ENCODE measurements around the gene ELF2.
"Not testable (repeated sequence)": the region's sequence is repeated elsewhere in the genome, so short reads cannot be mapped to it uniquely, and the experiment has no call there.

The ELF2 gene

DNA sequence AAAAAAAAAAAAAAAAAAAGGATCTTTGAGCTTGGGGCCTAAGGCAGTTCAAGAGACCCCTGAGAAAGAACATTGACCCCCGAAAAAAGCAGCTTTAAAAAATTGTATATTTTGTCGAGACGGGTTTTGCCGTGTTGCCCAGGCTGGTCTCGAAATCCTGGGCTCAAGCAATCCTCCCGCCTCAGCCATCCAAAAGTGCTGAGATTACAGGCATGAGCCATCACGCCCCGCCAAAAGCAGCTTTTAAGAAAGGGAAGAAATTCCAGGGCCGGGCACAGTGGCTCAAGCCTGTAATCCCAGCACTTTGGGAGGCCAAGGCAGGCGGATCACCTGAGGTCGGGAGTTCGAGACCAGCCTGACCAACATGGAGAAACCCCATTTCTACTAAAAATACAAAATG is 155.9 kb downstream of the ELF2 start:
- not testable (repeated sequence) for DNase-seq (ENCODE audit: low read depth in 2 of 2)

DNA sequence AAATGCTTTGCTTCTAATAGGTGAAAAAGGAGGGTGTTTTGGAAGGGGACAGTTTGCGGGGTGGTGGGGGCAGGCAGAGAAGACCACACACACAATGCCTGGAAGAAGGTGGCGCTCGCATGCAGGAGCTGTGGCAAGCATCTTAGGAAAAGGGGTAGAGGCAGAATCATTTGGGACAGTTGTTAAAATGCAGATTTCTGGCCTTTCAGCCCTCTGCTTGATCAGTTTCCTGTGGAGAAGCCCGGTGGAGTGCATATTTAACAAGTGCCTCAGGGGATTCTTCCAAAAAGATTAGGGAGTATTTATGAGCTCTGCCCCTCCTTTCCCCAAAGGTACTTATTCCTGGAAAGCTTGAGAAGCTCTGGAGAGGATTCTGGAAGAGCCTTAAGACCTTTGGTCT is 156.6 kb downstream of the ELF2 start:
- DNase-seq (ENCODE audit: low read depth in 2 of 2): no peak

DNA sequence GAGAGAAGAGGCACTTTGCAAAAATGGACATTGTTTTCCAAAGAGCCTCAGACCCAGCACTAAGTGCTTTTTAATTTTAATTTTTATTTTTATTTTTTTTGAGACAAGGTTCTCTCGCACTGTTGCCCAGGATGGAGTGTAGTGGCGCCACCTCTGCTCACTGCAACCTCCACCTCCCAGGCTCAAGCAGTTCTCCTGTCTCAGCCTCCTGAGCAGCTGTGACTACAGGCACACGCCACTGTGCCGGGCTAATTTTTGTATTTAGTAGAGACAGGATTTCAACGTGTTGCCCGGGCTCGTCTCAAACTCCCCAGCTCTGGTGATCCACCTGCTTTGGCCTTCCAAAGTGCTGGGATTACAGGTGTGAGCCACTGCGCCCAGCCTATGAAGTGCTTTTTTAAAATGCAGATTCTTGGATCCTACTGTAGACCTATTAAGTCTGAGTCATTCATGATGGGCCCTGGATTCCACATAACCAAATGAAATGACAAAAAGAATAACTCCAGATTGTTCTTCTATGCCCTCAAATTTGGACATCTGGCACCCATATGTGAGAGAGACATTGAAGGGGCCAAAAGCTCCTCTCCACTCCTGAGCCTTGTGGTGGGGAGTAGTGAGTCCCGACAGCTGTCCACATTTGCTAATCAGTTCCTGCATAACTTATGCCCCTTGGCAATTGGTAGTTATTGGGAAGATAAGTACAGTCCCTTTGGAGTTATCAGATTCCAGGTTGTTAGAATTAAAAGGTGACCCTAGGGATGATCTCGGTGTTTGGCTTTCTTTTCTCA is 157.9 kb downstream of the ELF2 start:
- no peak for DNase-seq (ENCODE audit: low read depth in 2 of 2)

DNA sequence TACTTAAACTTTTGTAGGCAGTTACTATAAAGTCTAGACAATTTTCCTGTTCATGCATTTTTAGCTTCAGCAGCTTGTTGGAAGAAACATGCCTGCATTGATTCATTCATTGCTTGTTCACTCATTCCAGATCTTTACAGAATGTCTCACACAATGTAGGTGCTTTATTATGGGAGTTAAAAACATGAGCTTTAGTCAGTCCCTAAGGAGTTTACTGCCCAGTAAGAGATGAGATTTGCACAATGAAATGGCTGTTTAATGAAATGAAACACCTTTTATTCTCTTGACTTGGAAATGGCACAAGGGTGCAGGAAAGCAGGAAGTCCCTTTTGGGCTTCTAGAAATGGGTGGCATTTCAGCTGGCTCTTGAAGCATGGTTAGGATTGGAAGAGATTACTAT is 158.5 kb downstream of the ELF2 start:
- DNase-seq (ENCODE audit: low read depth in 2 of 2): no peak

DNA sequence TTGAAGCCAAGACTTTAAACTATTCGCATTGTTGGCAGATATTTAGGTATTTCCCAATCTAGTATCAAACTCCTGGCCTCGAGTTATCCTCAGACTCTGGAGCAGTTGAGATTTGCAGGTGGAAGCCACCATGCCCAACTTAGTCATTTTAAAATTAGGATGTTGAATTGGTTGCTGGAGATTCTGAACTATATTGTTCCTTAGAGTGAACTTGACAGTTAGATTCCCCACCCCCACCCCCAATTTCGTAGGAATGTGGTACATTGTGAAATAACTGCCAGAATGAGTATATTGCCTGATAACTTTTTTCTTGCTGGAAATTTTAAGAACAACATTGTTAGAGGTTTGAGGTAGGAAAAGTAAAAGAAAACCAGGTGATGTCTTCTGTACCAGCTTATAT is 159.2 kb downstream of the ELF2 start:
- DNase-seq (ENCODE audit: low read depth in 2 of 2): no peak

DNA sequence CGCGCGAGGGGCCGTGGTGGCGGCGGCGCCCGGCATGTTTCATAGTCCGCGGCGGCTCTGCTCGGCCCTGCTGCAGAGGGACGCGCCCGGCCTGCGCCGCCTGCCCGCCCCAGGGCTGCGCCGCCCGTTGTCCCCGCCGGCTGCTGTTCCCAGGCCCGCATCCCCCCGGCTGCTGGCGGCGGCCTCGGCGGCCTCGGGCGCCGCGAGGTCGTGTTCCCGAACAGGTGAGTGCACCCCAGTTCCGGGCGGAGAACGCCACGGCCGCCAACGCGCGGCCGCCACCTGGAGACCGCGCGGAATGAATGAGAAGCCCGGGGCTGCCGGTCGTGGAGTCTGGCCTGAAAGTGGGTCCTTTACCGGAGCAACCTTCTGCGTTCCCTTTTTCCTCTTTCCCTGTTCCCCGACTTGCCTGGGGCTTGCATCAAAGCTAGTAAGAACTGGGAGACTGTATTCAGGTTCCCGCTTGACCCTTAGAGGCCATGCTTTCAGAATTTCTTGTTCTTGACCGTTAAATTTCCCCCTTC is 161.0 kb downstream of the ELF2 start:
- DNase-seq (ENCODE audit: low read depth in 2 of 2): peak in 1 of 2 donors; percentile 6

DNA sequence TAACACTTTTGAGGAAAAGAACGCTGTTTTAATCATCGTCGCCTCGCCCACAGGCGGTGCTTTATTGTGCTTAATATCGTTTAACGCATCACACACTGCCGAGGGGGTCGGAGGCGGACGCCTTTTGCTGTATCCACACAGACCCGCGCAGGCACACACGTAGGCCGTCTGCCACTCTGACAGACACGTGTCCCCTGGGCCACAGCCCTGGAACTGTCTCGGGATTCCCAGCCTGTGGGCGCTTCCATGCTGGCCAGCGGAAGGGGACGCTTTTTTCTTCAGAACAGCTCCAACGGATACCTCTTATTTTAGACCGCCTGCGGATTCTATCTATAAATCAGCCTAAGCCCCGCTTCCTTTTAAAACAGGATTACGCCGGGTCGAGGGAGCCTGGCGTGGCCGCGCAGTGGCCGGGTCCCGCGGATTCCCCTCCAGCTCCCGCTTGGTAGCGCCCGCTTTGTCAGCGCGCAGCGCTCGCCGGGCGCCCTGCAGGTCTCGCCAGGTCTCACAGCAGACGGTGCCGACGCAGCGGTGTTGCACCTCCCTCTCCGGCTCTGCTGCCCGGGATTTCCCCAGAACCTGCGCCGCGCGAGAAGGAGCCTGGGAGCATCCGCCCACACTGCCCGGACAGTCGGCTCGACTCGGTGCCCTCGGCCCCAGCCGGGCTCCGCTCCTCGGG is 161.6 kb downstream of the ELF2 start, which contains the start of gene NOCT:
NOCT (plus strand) TSS at position 513 of the 679 bp plus-strand sequence. CDS start 201 bp downstream, outside the sequence.
- DNase-seq (ENCODE audit: low read depth in 2 of 2): peak; percentile 71 to 85

DNA sequence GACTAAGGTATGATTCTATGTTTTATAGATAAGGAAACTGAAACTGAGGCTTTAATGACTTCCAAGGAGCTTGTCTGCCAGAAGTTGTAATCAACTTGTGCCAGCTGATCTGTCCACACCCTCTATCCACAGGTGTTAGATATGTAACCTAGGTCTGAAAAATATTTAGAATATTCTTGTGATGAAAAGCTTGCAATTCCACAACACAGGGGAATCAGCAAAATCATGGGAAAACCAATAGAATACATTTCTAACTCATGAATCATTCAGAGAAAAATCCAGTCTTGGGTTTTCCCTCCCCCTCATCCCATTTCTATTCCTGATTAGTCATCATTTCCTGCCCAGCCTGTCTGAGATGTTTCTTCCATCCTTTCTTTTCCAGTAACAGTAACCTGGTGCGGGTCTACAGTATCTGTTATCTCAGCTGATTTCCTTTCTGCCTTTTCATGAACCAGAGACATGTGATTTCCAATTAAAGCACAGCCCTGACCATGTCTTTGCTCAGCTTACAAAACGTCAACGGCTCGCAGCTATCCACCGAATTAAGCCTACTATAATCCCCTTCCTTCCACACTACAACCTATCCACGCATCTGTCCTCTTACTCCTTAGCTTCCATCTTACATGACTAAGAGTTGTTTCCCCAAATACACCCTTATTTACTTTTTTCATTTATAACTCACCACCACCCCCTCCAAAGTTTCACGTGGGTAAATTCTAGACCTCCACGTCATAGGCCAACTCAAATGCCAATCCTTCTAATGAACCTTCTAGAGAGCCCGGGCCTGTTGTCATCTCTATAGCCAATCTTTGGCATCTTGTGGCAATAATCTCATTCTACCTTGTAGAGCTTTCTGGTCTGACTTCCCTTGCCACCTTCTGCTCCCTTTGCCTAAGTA is 162.4 kb downstream of the ELF2 start:
- no peak for DNase-seq (ENCODE audit: low read depth in 2 of 2)

DNA sequence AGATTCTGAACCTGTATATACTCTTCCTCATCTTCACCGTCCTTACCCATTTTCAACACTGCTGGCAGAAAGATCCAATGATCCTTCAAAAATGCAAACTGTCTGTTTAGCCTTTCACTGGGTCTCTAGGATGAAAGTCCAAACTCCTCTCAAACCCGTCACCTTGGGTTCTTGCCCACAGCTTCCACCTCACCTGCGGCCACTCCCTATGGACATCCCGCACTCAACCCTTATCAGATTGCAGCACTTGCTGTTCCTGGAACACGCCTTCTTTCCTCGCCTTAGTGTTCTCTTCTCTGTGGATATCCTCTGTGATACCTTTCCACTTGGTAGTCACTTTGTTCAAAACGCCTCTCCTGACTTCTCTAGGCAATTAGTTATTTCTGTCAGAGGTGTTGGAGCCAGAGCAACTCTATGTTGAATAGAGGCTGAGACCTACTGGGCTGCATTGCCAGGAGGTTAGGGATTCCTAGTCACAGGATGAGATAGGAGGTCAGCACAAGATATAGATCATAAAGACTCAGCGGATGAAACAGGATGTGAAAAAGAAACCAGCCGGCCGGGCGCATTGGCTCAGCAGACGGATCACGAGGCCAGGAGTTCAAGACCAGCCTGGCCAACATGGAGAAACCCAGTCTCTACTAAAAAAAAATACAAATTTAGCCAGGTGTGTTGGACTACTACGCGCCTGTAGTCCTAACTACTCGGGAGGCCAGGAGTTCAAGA is 165.6 kb downstream of the ELF2 start:
- DNase-seq (ENCODE audit: low read depth in 2 of 2): no peak

DNA sequence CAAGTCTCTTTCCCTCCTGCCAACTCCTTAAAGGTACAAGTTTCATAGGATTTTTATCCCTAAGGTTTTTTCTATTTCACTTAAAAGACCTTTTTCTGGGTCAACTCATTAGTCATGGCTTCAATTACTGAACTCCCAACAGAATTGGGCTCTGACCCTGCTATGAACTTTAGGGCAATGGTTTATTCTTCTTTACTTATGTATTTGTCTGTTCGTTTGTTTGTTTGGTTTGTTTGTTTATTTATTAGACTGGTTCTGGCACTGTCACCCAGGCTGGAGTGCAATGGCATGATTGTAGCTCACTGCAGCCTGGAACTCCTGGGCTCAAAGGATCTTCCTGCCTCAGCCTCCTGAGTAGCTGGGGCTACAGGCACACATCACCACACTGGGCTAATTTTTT is 167.3 kb downstream of the ELF2 start:
- DNase-seq (ENCODE audit: low read depth in 2 of 2): no peak

DNA sequence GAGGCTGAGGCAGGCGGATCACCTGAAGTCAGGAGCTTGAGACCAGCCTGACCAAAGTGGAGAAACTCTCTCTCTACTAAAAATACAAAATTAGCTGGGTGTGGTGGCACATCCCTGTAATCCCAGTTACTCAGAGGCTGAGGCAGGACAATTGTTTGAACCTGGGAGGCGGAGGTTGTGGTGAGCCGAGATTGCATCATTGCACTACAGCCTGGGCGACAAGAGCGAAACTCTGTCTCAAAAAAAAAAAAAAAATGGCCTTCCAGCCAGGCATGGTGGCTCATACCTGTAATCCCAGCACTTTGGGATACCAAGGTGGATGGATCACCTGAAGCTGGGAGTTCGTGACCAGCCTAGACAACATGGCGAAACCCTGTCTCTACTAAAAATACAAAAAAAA is 168.7 kb downstream of the ELF2 start:
- not testable (repeated sequence) for DNase-seq (ENCODE audit: low read depth in 2 of 2)

DNA sequence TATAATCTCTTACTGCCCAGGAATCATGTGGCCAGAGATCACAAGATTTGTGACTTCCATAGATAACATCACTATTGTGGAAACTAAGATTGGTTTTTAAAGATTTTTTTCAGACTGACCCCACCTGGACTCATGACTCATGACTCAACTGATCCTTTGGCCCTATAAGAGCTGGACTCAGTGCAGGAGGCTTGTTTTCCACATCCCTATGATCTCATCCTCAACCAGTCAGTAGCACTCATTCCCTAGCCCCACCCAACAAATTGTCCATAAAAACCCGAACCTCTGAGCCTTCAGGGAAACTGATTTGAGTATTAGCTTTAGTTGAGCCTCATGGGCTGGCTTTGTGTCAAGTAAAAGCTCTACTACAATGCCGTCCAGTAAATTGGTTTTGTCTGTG is 169.4 kb downstream of the ELF2 start:
- no peak for DNase-seq (ENCODE audit: low read depth in 2 of 2)

Measured in stimulated activated CD8-positive, alpha-beta memory T cell treated with anti-CD3 and anti-CD28 coated beads, Interleukin-2, amount 100 ng/mL, for 1 hour (primary cell).